ENCODE results near the gene VWF.
"Not testable (repeated sequence)": the region's sequence is repeated elsewhere in the genome, so short reads cannot be mapped to it uniquely, and the experiment has no call there.

The VWF gene

GRCh38 chr12:6145564-6145963 is 21.1 kb upstream of the VWF start:
- DNase-seq (ENCODE audit: low read depth, low spot score), result no peak

- DNase-seq (ENCODE audit: low read depth, low spot score), result no peak
These were observed 18.8 kb upstream of the VWF start for GRCh38 chr12:6143303-6143675.

- not testable (repeated sequence) for DNase-seq (ENCODE audit: low read depth, low spot score)
These were observed 18.2 kb upstream of the VWF start for GRCh38 chr12:6142368-6143302.

- DNase-seq (ENCODE audit: low read depth, low spot score), result not testable (repeated sequence)
These were observed 17.4 kb upstream of the VWF start for GRCh38 chr12:6141731-6142367.

GRCh38 chr12:6140651-6141447 is 16.4 kb upstream of the VWF start:
- DNase-seq (ENCODE audit: low read depth, low spot score), result no peak

GRCh38 chr12:6135071-6135470 is 10.6 kb upstream of the VWF start:
- DNase-seq (ENCODE audit: low read depth, low spot score), result no peak

- DNase-seq (ENCODE audit: low read depth, low spot score), result no peak
These were observed 9.2 kb upstream of the VWF start for GRCh38 chr12:6133642-6134041.

- no peak for DNase-seq (ENCODE audit: low read depth, low spot score)
These were observed 8.0 kb upstream of the VWF start for GRCh38 chr12:6132496-6132895.

- no peak for DNase-seq (ENCODE audit: low read depth, low spot score)
These were observed 789 bp upstream of the VWF start for GRCh38 chr12:6125310-6125608.

GRCh38 chr12:6123258-6123657 is 1.2 kb downstream of the VWF start:
- no peak for DNase-seq (ENCODE audit: low read depth, low spot score)

GRCh38 chr12:6122201-6122600 is 2.3 kb downstream of the VWF start:
- no peak for DNase-seq (ENCODE audit: low read depth, low spot score)

GRCh38 chr12:6120796-6121473 is 3.5 kb downstream of the VWF start:
- no peak for DNase-seq (ENCODE audit: low read depth, low spot score)

- no peak for DNase-seq (ENCODE audit: low read depth, low spot score)
These were observed 5.4 kb downstream of the VWF start for GRCh38 chr12:6118891-6119568.

- no peak for DNase-seq (ENCODE audit: low read depth, low spot score)
These were observed 7.9 kb downstream of the VWF start for GRCh38 chr12:6116471-6117021.

GRCh38 chr12:6115389-6115788 is 9.1 kb downstream of the VWF start:
- no peak for DNase-seq (ENCODE audit: low read depth, low spot score)

- DNase-seq (ENCODE audit: low read depth, low spot score), result no peak
These were observed 10.0 kb downstream of the VWF start for GRCh38 chr12:6114476-6114870.

GRCh38 chr12:6113691-6114475 is 10.6 kb downstream of the VWF start:
- DNase-seq (ENCODE audit: low read depth, low spot score), result no peak

- no peak for DNase-seq (ENCODE audit: low read depth, low spot score)
These were observed 12.5 kb downstream of the VWF start for GRCh38 chr12:6112004-6112403.

- no peak for DNase-seq (ENCODE audit: low read depth, low spot score)
These were observed 14.5 kb downstream of the VWF start for GRCh38 chr12:6110006-6110405.

GRCh38 chr12:6106218-6106617 is 18.3 kb downstream of the VWF start:
- DNase-seq (ENCODE audit: low read depth, low spot score), result no peak
